Measurements from ENCODE around the gene VAPA.

The VAPA gene

GRCh38 chr18:9913151-9913525 lies 678 bp upstream of the VAPA start:
- DNase-seq (ENCODE audit: low spot score), result no peak

GRCh38 chr18:9914334-9914583 lies 443 bp downstream of the VAPA start:
- DNase-seq (ENCODE audit: low spot score), result no peak

- DNase-seq (ENCODE audit: low spot score), result no peak
These were observed 921 bp downstream of the VAPA start for GRCh38 chr18:9914584-9915290.

GRCh38 chr18:9915291-9916076 lies 1.7 kb downstream of the VAPA start:
- DNase-seq (ENCODE audit: low spot score), result no peak

- DNase-seq (ENCODE audit: low spot score), result no peak
These were observed 2.3 kb downstream of the VAPA start for GRCh38 chr18:9916077-9916639.

- DNase-seq (ENCODE audit: low spot score), result no peak
These were observed 3.0 kb downstream of the VAPA start for GRCh38 chr18:9916808-9917207.

- DNase-seq (ENCODE audit: low spot score), result no peak
These were observed 4.3 kb downstream of the VAPA start for GRCh38 chr18:9918016-9918680.

GRCh38 chr18:9919564-9920232 lies 5.9 kb downstream of the VAPA start:
- DNase-seq (ENCODE audit: low spot score), result no peak

- DNase-seq (ENCODE audit: low spot score), result no peak
These were observed 8.9 kb downstream of the VAPA start for GRCh38 chr18:9922592-9923311.

- DNase-seq (ENCODE audit: low spot score), result no peak
These were observed 10.6 kb downstream of the VAPA start for GRCh38 chr18:9924371-9924943.

- DNase-seq (ENCODE audit: low spot score), result no peak
These were observed 11.6 kb downstream of the VAPA start for GRCh38 chr18:9925369-9925768.

- DNase-seq (ENCODE audit: low spot score), result no peak
These were observed 12.0 kb downstream of the VAPA start for GRCh38 chr18:9925795-9926194.

GRCh38 chr18:9926223-9926894 lies 12.5 kb downstream of the VAPA start:
- DNase-seq (ENCODE audit: low spot score), result no peak

- DNase-seq (ENCODE audit: low spot score), result no peak
These were observed 13.2 kb downstream of the VAPA start for GRCh38 chr18:9926977-9927376.

- DNase-seq (ENCODE audit: low spot score), result no peak
These were observed 13.7 kb downstream of the VAPA start for GRCh38 chr18:9927392-9928063.

GRCh38 chr18:9928646-9929259 lies 14.9 kb downstream of the VAPA start:
- DNase-seq (ENCODE audit: low spot score), result no peak

- no peak for DNase-seq (ENCODE audit: low spot score)
These were observed 16.6 kb downstream of the VAPA start for GRCh38 chr18:9930299-9930884.

- no peak for DNase-seq (ENCODE audit: low spot score)
These were observed 17.3 kb downstream of the VAPA start for GRCh38 chr18:9931146-9931545.

GRCh38 chr18:9931678-9932077 lies 17.9 kb downstream of the VAPA start:
- no peak for DNase-seq (ENCODE audit: low spot score)
